ENCODE results near the gene ENPEP. TPM values are rescaled to one million over a fixed set of nuclear protein-coding genes. Genes with fewer than 3 reads are reported as not detected.
"Not testable (repeated sequence)": the region's sequence is repeated elsewhere in the genome, so short reads cannot be mapped to it uniquely, and the experiment has no call there.

Gene ENPEP
- total RNA-seq, 2 donors from 2014 or later, result 0.78 to 4.0 TPM

- no peak for ATAC-seq
- no peak for TF ChIP-seq POLR2A (IDR thresholded peaks at IDR 0.05)
- TF ChIP-seq CTCF (IDR thresholded peaks at IDR 0.05), result no peak
Observed at GRCh38 chr4:110460074-110460746, 15.7 kb upstream of the ENPEP start.

GRCh38 chr4:110467400-110467799 lies 8.6 kb upstream of the ENPEP start:
- no peaks in the 10 kb centered on the region for H3K9me3 ChIP-seq
- 64 to 76% methylated on average over 5 of the region's 5 CpGs for WGBS, 2 donors
- DNase-seq, result no peak

More at GRCh38 chr4:110460074-110460746, 15.7 kb upstream of the ENPEP start:
- Histone ChIP-seq H3K4me3 (no peak overlapping the region), H3K9me3 (no peaks in the 10 kb centered on the region), H3K36me3 (replicated peaks in 1 of 2; ENCODE audit: insufficient read depth in 1 of 2, low read depth in 2 of 2) (no peaks in the 10 kb centered on the region), H3K27me3 (no peaks in the 10 kb centered on the region), H3K4me1 (no peaks in the 10 kb centered on the region), H3K27ac (no peak overlapping the region)
- 62 to 71% methylated on average over 5 of the region's 5 CpGs for WGBS, 2 donors
- DNase-seq, result no peak
- intact Hi-C loops (cut with DNase I), result no loop called here

GRCh38 chr4:110472583-110473329 lies 3.2 kb upstream of the ENPEP start:
- Histone ChIP-seq H3K27ac (no peak overlapping the region), H3K4me3 (no peak overlapping the region), H3K27me3 (no peaks in the 10 kb centered on the region), H3K9me3 (no peaks in the 10 kb centered on the region), H3K36me3 (replicated peaks in 1 of 2; ENCODE audit: insufficient read depth in 1 of 2, low read depth in 2 of 2) (no peaks in the 10 kb centered on the region), H3K4me1 (no peaks in the 10 kb centered on the region)
- DNase-seq, result no peak
- intact Hi-C loops (cut with DNase I), result no loop called here
- WGBS, 2 donors, result 50 to 51% methylated on average over 8 of the region's 8 CpGs
- TF ChIP-seq POLR2A (IDR thresholded peaks at IDR 0.05) (no peak), CTCF (IDR thresholded peaks at IDR 0.05) (no peak)
- no peak for ATAC-seq

More at GRCh38 chr4:110467400-110467799, 8.6 kb upstream of the ENPEP start:
- TF ChIP-seq CTCF (IDR thresholded peaks at IDR 0.05) (no peak), POLR2A (IDR thresholded peaks at IDR 0.05) (no peak)
- no peak for ATAC-seq
- intact Hi-C loops (cut with DNase I), result no loop called here
- no peaks in the 10 kb centered on the region for H3K27me3 ChIP-seq
- H3K27ac ChIP-seq, result no peak overlapping the region
- H3K4me3 ChIP-seq, result no peak overlapping the region
- no peaks in the 10 kb centered on the region for H3K36me3 ChIP-seq (replicated peaks in 1 of 2; ENCODE audit: insufficient read depth in 1 of 2, low read depth in 2 of 2)
- H3K4me1 ChIP-seq, result no peaks in the 10 kb centered on the region

- ATAC-seq (no peak), DNase-seq (no peak)
- intact Hi-C loops (cut with DNase I), result no loop called here
- Histone ChIP-seq H3K9me3 (no peaks in the 10 kb centered on the region), H3K27me3 (no peaks in the 10 kb centered on the region), H3K4me1 (no peaks in the 10 kb centered on the region), H3K4me3 (no peak overlapping the region), H3K36me3 (replicated peaks in 1 of 2; ENCODE audit: insufficient read depth in 1 of 2, low read depth in 2 of 2) (no peaks in the 10 kb centered on the region), H3K27ac (no peak overlapping the region)
- TF ChIP-seq CTCF (IDR thresholded peaks at IDR 0.05) (no peak), POLR2A (IDR thresholded peaks at IDR 0.05) (no peak)
- WGBS, 2 donors, result 22 to 35% methylated on average over 5 of the region's 5 CpGs
Observed at GRCh38 chr4:110474481-110474880, 1.5 kb upstream of the ENPEP start.

- H3K9me3 ChIP-seq; ATAC-seq; H3K36me3 ChIP-seq (replicated peaks in 1 of 2; ENCODE audit: insufficient read depth in 1 of 2, low read depth in 2 of 2); H3K4me3 ChIP-seq; H3K27me3 ChIP-seq; DNase-seq; H3K27ac ChIP-seq; intact Hi-C loops (cut with DNase I); H3K4me1 ChIP-seq: not testable (repeated sequence)
- 40 to 48% methylated on average over 7 of the region's 7 CpGs for WGBS, 2 donors
Observed at GRCh38 chr4:110475080-110475479, 875 bp upstream of the ENPEP start.
